OCI-LY7 (cell line): ENCODE measurements around the gene AKT3. TPM values are rescaled to one million over a fixed set of nuclear protein-coding genes. Genes with fewer than 3 reads are reported as not detected.

Source experiments
- BruUV-seq: library from RNA; stranded (reverse); fragments of 400-500 nt; replicated peaks from 2 replicates; lab custom pipeline; 2021; lab: Mats Ljungman, UMichigan
- CTCF ChIA-PET: fragments of 300-600 bp; sonication (Branson Sonifier 250); formaldehyde crosslinking; loops from one replicate; lab custom pipeline; 2022; ENCODE audit warnings: antibody characterized with exemption; ENCODE audit not compliant: unreplicated experiment; lab: Charles Lee
- POLR2A ChIA-PET: fragments of 300-600 bp; sonication (Branson Sonifier 250); formaldehyde crosslinking; loops from one replicate; lab custom pipeline; 2022; ENCODE audit warnings: antibody characterized with exemption; lab: Charles Lee
- DNase-seq: peaks from one replicate; pipeline ENCODE4 v3.0.0-alpha.2; 2015; ENCODE audit warnings: low spot score
- H2AFZ ChIP-seq: fragments of 200-600 bp; sonication (generic), shearing (Covaris generic); 2 replicates; pipeline ENCODE4 v1.6.1; 2014; ENCODE audit warnings: mild to moderate bottlenecking, antibody characterized with exemption, low read length, moderate library complexity
- H3K27ac ChIP-seq: fragments of 200-600 bp; sonication (generic); 2 replicates; pipeline ENCODE4 v1.5.1; 2014; ENCODE audit warnings: mixed run types, low read depth, mild to moderate bottlenecking, moderate library complexity, low read length, inconsistent platforms; ENCODE audit not compliant: poor library complexity, severe bottlenecking
- H3K36me3 ChIP-seq: fragments of 200-600 bp; sonication (generic); 2 replicates; pipeline ENCODE4 v1.6.1; 2014; ENCODE audit warnings: mild to moderate bottlenecking, antibody characterized with exemption, low read length, moderate library complexity, mixed read lengths; ENCODE audit not compliant: insufficient read depth
- H3K4me1 ChIP-seq: fragments of 200-600 bp; sonication (generic); 2 replicates; pipeline ENCODE4 v1.5.1; 2014; ENCODE audit warnings: mild to moderate bottlenecking, low read length; ENCODE audit not compliant: insufficient read depth, poor library complexity, severe bottlenecking
- H3K4me2 ChIP-seq: fragments of 200-600 bp; sonication (generic); 2 replicates; pipeline ENCODE4 v1.6.1; 2014; ENCODE audit warnings: mild to moderate bottlenecking, low read length
- H3K4me3 ChIP-seq: fragments of 200-600 bp; sonication (generic); 2 replicates; pipeline ENCODE4 v1.5.1; 2014; ENCODE audit warnings: mild to moderate bottlenecking, low read depth, low read length; ENCODE audit not compliant: poor library complexity, severe bottlenecking
- H3K79me2 ChIP-seq: fragments of 200-600 bp; sonication (generic); 2 replicates; pipeline ENCODE4 v1.6.1; 2016; ENCODE audit warnings: low read depth, mild to moderate bottlenecking, low read length, moderate library complexity, mixed read lengths; ENCODE audit not compliant: insufficient read depth
- H3K9me2 ChIP-seq: fragments of 200-600 bp; sonication (generic); 2 replicates; pipeline ENCODE4 v1.6.1; 2016; ENCODE audit warnings: mild to moderate bottlenecking, low read length, mixed read lengths; ENCODE audit not compliant: insufficient read depth
- H3K9me3 ChIP-seq: fragments of 200-600 bp; sonication (generic); 2 replicates; pipeline ENCODE4 v1.6.1; 2014; ENCODE audit warnings: mild to moderate bottlenecking, mixed run types, low read length, mixed read lengths
- H4K20me1 ChIP-seq: fragments of 200-600 bp; sonication (generic); 2 replicates; pipeline ENCODE4 v1.6.1; 2014; ENCODE audit warnings: mild to moderate bottlenecking, antibody characterized with exemption, low read length, moderate library complexity, mixed read lengths; ENCODE audit not compliant: insufficient read depth
- EZH2phosphoT487 ChIP-seq: fragments of 200-600 bp; sonication (generic); IDR thresholded peaks from 2 replicates; pipeline ENCODE4 v1.6.1; 2018; ENCODE audit warnings: low read depth, borderline replicate concordance, mild to moderate bottlenecking, mixed run types, antibody characterized with exemption, low read length, moderate library complexity, mixed read lengths
- intact Hi-C: fragments of 100-400 bp; cut with micrococcal nuclease; formaldehyde crosslinking; loops from one replicate; pipeline ENCODE4 v1.10.0; 2022; ENCODE audit not compliant: unreplicated experiment
- total RNA-seq, 2 experiments: library from RNA; depleted of rRNA in 1 of 2; stranded (reverse); fragments of >200 nt in 1 of 2; shearing (Covaris generic) in 1 of 2; gene quantifications; 2 replicates each; pipeline ENCODE4 v1.2.3, GENCODE V29; 2014 to 2022
- TF ChIP-seq, protein P1 (sequence below): fragments of 200-600 bp; sonication (generic); conservative IDR thresholded peaks from 2 replicates; pipeline ENCODE4 v1.5.1; 2014; ENCODE audit warnings: mild to moderate bottlenecking, antibody characterized with exemption, low read length, moderate library complexity, mixed read lengths

AKT3 gene
- total RNA-seq, 2 experiments from 2014 or later, result 0.29 TPM; not detected in 1

DNA sequence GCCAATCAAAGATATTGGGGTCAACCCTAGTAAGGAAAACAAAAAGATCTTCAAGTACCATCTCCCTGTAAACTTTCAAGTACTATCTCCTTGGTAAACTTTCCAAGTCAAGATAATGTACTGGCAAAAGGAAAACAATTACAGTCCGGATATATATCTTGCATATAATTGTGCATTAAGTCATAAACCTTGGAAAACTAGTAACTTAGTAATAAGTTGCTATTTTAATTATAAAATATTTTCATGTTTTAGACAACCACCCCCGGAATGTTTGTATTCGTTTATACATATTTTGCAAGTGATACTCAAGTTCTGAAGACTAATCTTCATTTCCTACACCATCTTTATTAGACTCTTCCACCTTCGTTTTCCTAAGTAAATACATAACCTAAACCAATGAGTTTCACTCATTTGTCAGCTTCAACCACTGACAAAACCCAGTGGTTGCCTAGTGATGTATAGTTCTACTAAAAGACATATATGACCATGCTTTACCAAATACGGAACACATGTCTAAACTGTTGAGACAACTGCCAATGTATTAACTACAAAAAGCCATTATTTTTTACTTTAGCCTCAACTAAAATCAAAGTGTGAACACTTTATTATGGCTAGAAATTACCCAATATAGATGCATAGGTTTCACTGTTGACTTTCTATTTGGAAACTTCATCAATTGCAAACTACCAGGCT, 1.7 kb downstream of the AKT3 start:
- BruUV-seq, result no TSS peak
- no peak for DNase-seq
- Histone ChIP-seq H3K36me3 (no peaks in the 10 kb centered on the region), H3K9me2 (no peaks in the 10 kb centered on the region), H3K27ac (no peak overlapping the region), H2AFZ (no peak overlapping the region), H3K4me1 (no peaks in the 10 kb centered on the region), H3K9me3 (no peaks in the 10 kb centered on the region), H3K4me2 (no peak overlapping the region), H4K20me1 (no peaks in the 10 kb centered on the region), H3K4me3 (no peak overlapping the region), H3K79me2 (no peaks in the 10 kb centered on the region)
- intact Hi-C loops, result no loop called here
- TF ChIP-seq, protein P1, sequence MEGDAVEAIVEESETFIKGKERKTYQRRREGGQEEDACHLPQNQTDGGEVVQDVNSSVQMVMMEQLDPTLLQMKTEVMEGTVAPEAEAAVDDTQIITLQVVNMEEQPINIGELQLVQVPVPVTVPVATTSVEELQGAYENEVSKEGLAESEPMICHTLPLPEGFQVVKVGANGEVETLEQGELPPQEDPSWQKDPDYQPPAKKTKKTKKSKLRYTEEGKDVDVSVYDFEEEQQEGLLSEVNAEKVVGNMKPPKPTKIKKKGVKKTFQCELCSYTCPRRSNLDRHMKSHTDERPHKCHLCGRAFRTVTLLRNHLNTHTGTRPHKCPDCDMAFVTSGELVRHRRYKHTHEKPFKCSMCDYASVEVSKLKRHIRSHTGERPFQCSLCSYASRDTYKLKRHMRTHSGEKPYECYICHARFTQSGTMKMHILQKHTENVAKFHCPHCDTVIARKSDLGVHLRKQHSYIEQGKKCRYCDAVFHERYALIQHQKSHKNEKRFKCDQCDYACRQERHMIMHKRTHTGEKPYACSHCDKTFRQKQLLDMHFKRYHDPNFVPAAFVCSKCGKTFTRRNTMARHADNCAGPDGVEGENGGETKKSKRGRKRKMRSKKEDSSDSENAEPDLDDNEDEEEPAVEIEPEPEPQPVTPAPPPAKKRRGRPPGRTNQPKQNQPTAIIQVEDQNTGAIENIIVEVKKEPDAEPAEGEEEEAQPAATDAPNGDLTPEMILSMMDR, result no peak
- no peak for TF ChIP-seq EZH2phosphoT487
- CTCF ChIA-PET, result no interaction called here
- POLR2A ChIA-PET, result interaction anchor here (0.6 kb wide), 1 partner anchor 1634 kb away, joined by 3 read pairs; no protein-coding TSS in a partner anchor

DNA sequence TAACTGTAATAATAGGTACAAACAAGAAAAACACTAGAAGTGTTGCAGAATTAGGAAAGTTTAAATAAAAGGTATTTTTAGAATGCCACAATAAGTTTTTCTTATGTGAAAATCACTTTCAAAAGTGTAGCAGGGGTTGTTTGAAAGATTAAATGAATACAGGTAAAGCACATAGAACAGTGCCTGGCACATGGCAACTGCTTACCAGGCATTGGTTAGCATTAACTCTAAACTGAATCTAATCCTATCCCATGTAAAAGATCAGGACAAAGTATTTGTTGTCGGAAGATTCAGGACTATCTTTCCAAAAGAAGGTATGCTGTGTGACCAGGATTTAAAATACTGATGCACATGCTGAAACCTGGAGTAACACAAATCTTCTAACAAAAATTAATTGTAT, 3.3 kb downstream of the AKT3 start:
- Histone ChIP-seq H3K36me3 (no peaks in the 10 kb centered on the region), H3K9me3 (no peaks in the 10 kb centered on the region), H2AFZ (no peak overlapping the region), H3K4me3 (no peak overlapping the region), H3K27ac (no peak overlapping the region), H3K9me2 (no peaks in the 10 kb centered on the region), H3K79me2 (no peaks in the 10 kb centered on the region), H3K4me2 (no peak overlapping the region), H4K20me1 (no peaks in the 10 kb centered on the region), H3K4me1 (no peaks in the 10 kb centered on the region)
- BruUV-seq, result no TSS peak
- intact Hi-C loops, result no loop called here
- TF ChIP-seq, protein P1, result no peak
- TF ChIP-seq EZH2phosphoT487, result no peak
- POLR2A ChIA-PET, result no interaction called here
- DNase-seq, result no peak
- CTCF ChIA-PET, result no interaction called here

DNA sequence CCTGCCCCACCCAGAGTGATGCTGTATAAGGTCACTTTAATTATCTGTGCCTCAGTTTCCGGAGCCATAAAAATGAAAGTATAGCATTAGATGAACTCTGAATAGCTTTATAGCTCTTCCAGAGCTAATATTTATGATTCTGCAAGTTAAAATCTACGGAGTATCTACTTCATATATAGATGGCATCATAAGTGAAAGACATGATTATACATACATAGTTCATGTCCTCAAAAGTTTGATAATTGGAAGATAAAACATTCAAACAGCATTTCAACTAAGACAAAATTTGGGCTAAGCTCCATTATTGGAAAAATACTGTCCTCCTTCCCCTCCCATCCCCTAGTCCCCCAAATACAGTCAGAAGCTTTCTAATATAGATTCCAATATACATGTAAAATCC, 4.2 kb downstream of the AKT3 start:
- no peaks in the 10 kb centered on the region for H3K4me1 ChIP-seq
- no peaks in the 10 kb centered on the region for H4K20me1 ChIP-seq
- no peaks in the 10 kb centered on the region for H3K79me2 ChIP-seq
- DNase-seq, result no peak
- no peaks in the 10 kb centered on the region for H3K9me2 ChIP-seq
- CTCF ChIA-PET, result no interaction called here
- BruUV-seq, result no TSS peak
- H3K4me2 ChIP-seq, result no peak overlapping the region
- POLR2A ChIA-PET, result interaction anchor here (0.6 kb wide), 1 partner anchor 383 kb away, joined by 3 read pairs; no protein-coding TSS in a partner anchor
- no peak for TF ChIP-seq EZH2phosphoT487
- TF ChIP-seq, protein P1, result no peak
- H3K36me3 ChIP-seq, result no peaks in the 10 kb centered on the region
- no peak overlapping the region for H3K27ac ChIP-seq
- H3K9me3 ChIP-seq, result no peaks in the 10 kb centered on the region
- H2AFZ ChIP-seq, result no peak overlapping the region
- H3K4me3 ChIP-seq, result no peak overlapping the region
- intact Hi-C loops, result no loop called here
